Prostate gland (tissue), 2 donors: Measurements from ENCODE around the gene POLD1. TPM values are rescaled to one million over a fixed set of nuclear protein-coding genes. Genes with fewer than 3 reads are reported as not detected.

Source experiments
- DNase-seq: peaks from one replicate; pipeline ENCODE4 v3.0.0-alpha.2; 2019; ENCODE audit warnings: low spot score
- H3K27ac ChIP-seq, 2 donors: fragments of 200-600 bp; sonication (generic); 2 replicates each; pipeline ENCODE4 v1.5.1; 2017 to 2019
- H3K27me3 ChIP-seq: fragments of 200-600 bp; sonication (generic); replicated peaks from 2 replicates; pipeline ENCODE4 v1.5.1; 2019; ENCODE audit not compliant: insufficient read depth
- H3K36me3 ChIP-seq, 2 donors: fragments of 200-600 bp; sonication (generic); 1 replicate in 1 of 2; 2 replicates in 1 of 2; pipeline versions ENCODE4 v1.5.1 to v1.8.1; 2017 to 2019
- H3K4me1 ChIP-seq: fragments of 200-600 bp; sonication (generic); replicated peaks from 2 replicates; pipeline ENCODE4 v1.5.1; 2019
- H3K4me3 ChIP-seq, 2 donors: fragments of 200-600 bp; sonication (generic); 2 replicates each; pipeline ENCODE4 v1.5.1; 2017 to 2019
- H3K9me3 ChIP-seq: fragments of 200-600 bp; sonication (generic); 2 replicates; pipeline ENCODE4 v1.5.1; 2017
- CTCF ChIP-seq, 4 experiments: fragments of 200-600 bp in 2 of 4; fragments of 450-650 bp in 2 of 4; sonication (generic) in 2 of 4; IDR thresholded peaks; 1 replicate in 3 of 4; 2 replicates in 1 of 4; pipeline ENCODE4 v1.5.1; 2016 to 2019; ENCODE audit warnings: antibody characterized with exemption in 4 of 4, mild to moderate bottlenecking in 2 of 4, moderate library complexity in 2 of 4
- POLR2A ChIP-seq: fragments of 450-650 bp; IDR thresholded peaks from one replicate; pipeline ENCODE4 v1.6.1; 2016; ENCODE audit warnings: antibody characterized with exemption, mild to moderate bottlenecking
- POLR2AphosphoS5 ChIP-seq: sonication (generic); formaldehyde crosslinking; IDR thresholded peaks from one replicate; pipeline ENCODE4 v1.6.1; 2017; ENCODE audit warnings: antibody characterized with exemption
- WGBS: methylation state at CpG from one replicate; pipeline ENCODE4 v1.1.5; 2018; 5-methylcytosine and 5-hydroxymethylcytosine counted together
- intact Hi-C: fragments of 100-400 bp; cut with DNase I; formaldehyde crosslinking; loops from one replicate; pipeline ENCODE4 v1.14.2; 2022
- total RNA-seq, 2 donors: library from RNA; depleted of rRNA; stranded (reverse); fragments of >200 nt; gene quantifications; one replicate each; pipeline ENCODE4 v1.1.0, GENCODE V29; 2016

Gene POLD1
- total RNA-seq, 2 donors from 2014 or later = 15.6 to 35.7 TPM

- no peak for DNase-seq
- no peak overlapping the region for H3K4me3 ChIP-seq
- no peak overlapping the region for H3K27ac ChIP-seq
- no peaks in the 10 kb centered on the region for H3K27me3 ChIP-seq
- TF ChIP-seq POLR2AphosphoS5 (no peak), CTCF (IDR thresholded peaks at IDR 0.05) (no peak), POLR2A (no peak)
- no peaks in the 10 kb centered on the region for H3K9me3 ChIP-seq
- WGBS = 62% methylated on average over 30 of the region's 30 CpGs
- no peaks in the 10 kb centered on the region for H3K4me1 ChIP-seq
- intact Hi-C loops = no loop called here
- no peaks in the 10 kb centered on the region for H3K36me3 ChIP-seq
These were observed 66.4 kb downstream of the POLD1 start for GRCh38 chr19:50450369-50451222.

DNA sequence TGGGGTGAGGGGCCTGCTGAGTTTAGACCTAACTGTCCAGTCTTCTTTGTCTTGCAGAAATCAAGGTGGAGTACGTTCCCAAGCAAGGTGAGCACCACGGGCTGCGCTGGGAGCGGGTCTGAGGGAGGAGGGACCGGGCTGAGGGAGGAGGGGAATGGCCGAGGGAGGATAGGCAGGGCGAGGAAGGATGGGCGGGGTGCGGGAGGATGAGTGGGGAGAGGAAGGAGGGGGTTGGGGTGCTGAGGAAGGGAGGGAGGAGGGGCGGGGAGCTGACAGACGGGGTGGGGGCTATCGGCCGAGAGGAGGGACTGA, 67.0 kb downstream of the POLD1 start:
- H3K27ac ChIP-seq = no peak overlapping the region
- H3K27me3 ChIP-seq = no peaks in the 10 kb centered on the region
- no peaks in the 10 kb centered on the region for H3K36me3 ChIP-seq
- DNase-seq = no peak
- no peaks in the 10 kb centered on the region for H3K4me1 ChIP-seq
- intact Hi-C loops = no loop called here
- TF ChIP-seq POLR2A (no peak), POLR2AphosphoS5 (no peak), CTCF (IDR thresholded peaks at IDR 0.05) (no peak)
- H3K9me3 ChIP-seq = no peaks in the 10 kb centered on the region
- H3K4me3 ChIP-seq = no peak overlapping the region
- WGBS = 51% methylated on average over 13 of the region's 13 CpGs

DNA sequence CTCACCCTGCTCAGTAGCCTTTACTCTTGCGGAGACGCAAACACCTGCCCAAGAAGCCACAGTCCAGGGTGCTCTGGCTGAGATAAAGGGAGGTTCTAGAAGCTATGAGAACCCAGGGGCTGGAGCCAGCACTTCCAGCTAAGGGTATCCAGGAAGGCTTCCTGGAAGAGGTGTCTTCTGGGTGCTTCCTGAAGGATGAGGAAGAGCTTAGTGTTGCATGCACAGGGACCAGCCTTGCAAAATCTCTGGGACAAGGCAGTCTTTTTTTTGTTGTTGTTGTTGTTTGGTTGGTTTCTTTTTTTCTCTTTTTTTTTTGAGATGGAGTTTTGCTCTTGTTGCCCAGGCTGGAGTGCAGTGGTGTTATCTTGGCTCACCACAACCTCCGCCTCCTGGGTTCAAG, 69.1 kb downstream of the POLD1 start:
- WGBS = 97% methylated on average over 3 of the region's 3 CpGs

DNA sequence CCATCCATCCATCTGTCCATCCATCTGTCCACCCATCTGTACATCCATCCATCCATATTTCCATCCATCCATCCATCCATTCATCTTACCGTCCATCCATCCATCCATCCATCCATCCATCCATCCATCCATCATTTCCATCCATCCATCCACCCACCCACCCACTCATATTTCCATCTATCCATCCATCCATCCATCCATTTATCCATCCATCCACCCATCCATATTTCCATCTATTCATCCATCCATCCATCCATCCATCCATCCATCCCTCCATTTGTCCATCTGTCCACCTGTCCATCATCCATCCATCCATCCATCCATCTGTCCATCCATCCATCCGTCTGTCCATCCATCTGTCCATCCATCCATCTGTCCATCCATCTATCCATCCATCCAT, 71.8 kb downstream of the POLD1 start:
- Histone ChIP-seq H3K4me3 (no peak overlapping the region), H3K27me3 (peaks cover 8% of the 10 kb centered on the region), H3K27ac (no peak overlapping the region), H3K4me1 (no peaks in the 10 kb centered on the region), H3K9me3 (no peaks in the 10 kb centered on the region), H3K36me3 (no peaks in the 10 kb centered on the region)
- TF ChIP-seq POLR2A (no peak), POLR2AphosphoS5 (no peak), CTCF (IDR thresholded peaks at IDR 0.05) (no peak)
- intact Hi-C loops = no loop called here
- no peak for DNase-seq
- 83% methylated on average over 2 of the region's 2 CpGs for WGBS

More for the DNA sequence above, 69.1 kb downstream of the POLD1 start:
- DNase-seq = no peak
- Histone ChIP-seq H3K4me3 (no peak overlapping the region), H3K36me3 (no peaks in the 10 kb centered on the region), H3K9me3 (no peaks in the 10 kb centered on the region), H3K4me1 (no peaks in the 10 kb centered on the region), H3K27ac (no peak overlapping the region), H3K27me3 (no peaks in the 10 kb centered on the region)
- intact Hi-C loops = no loop called here
- TF ChIP-seq CTCF (IDR thresholded peaks at IDR 0.05) (no peak), POLR2A (no peak), POLR2AphosphoS5 (no peak)

GRCh38 chr19:50457300-50457699, 73.2 kb downstream of the POLD1 start:
- TF ChIP-seq POLR2A (no peak), POLR2AphosphoS5 (no peak), CTCF (IDR thresholded peaks at IDR 0.05) (no peak)
- H3K27ac ChIP-seq = no peak overlapping the region
- no peaks in the 10 kb centered on the region for H3K4me1 ChIP-seq
- intact Hi-C loops = no loop called here
- H3K36me3 ChIP-seq = no peaks in the 10 kb centered on the region
- peaks cover 8% of the 10 kb centered on the region for H3K27me3 ChIP-seq
- H3K9me3 ChIP-seq = no peaks in the 10 kb centered on the region
- DNase-seq = no peak
- WGBS = 87% methylated on average over 5 of the region's 5 CpGs
- no peak overlapping the region for H3K4me3 ChIP-seq
